ENCODE data around the gene TEAD1. TPM values are rescaled to one million over a fixed set of nuclear protein-coding genes. Genes with fewer than 3 reads are reported as not detected.

The TEAD1 gene
- total RNA-seq, 1 donor from 2014 or later: 103 TPM

GRCh38 chr11:12792018-12792417, 117.8 kb downstream of the TEAD1 start:
- DNase-seq (ENCODE audit: low spot score): no peak
- intact Hi-C loops (cut with DNase I): no loop called here

GRCh38 chr11:12792590-12792989, 118.4 kb downstream of the TEAD1 start:
- intact Hi-C loops (cut with DNase I): no loop called here
- no peak for DNase-seq (ENCODE audit: low spot score)

GRCh38 chr11:12793065-12793464, 118.8 kb downstream of the TEAD1 start:
- no peak for DNase-seq (ENCODE audit: low spot score)
- intact Hi-C loops (cut with DNase I): no loop called here

- no peak for DNase-seq (ENCODE audit: low spot score)
- intact Hi-C loops (cut with DNase I): no loop called here
These were observed 119.3 kb downstream of the TEAD1 start for GRCh38 chr11:12793506-12793905.

GRCh38 chr11:12794576-12795230, 120.5 kb downstream of the TEAD1 start:
- DNase-seq (ENCODE audit: low spot score): no peak
- intact Hi-C loops (cut with DNase I): no loop called here

GRCh38 chr11:12797996-12798395, 123.8 kb downstream of the TEAD1 start:
- intact Hi-C loops (cut with DNase I): no loop called here
- DNase-seq (ENCODE audit: low spot score): no peak

GRCh38 chr11:12798609-12799011, 124.4 kb downstream of the TEAD1 start:
- DNase-seq (ENCODE audit: low spot score): no peak
- intact Hi-C loops (cut with DNase I): no loop called here

GRCh38 chr11:12799334-12799835, 125.2 kb downstream of the TEAD1 start:
- no peak for DNase-seq (ENCODE audit: low spot score)
- intact Hi-C loops (cut with DNase I): no loop called here

- intact Hi-C loops (cut with DNase I): no loop called here
- no peak for DNase-seq (ENCODE audit: low spot score)
These were observed 125.9 kb downstream of the TEAD1 start for GRCh38 chr11:12800032-12800671.

- no peak for DNase-seq (ENCODE audit: low spot score)
- intact Hi-C loops (cut with DNase I): no loop called here
These were observed 126.7 kb downstream of the TEAD1 start for GRCh38 chr11:12800871-12801270.

GRCh38 chr11:12801976-12802375, 127.8 kb downstream of the TEAD1 start:
- no peak for DNase-seq (ENCODE audit: low spot score)
- intact Hi-C loops (cut with DNase I): no loop called here

GRCh38 chr11:12802418-12803085, 128.3 kb downstream of the TEAD1 start:
- no peak for DNase-seq (ENCODE audit: low spot score)
- intact Hi-C loops (cut with DNase I): no loop called here

GRCh38 chr11:12803086-12803826, 129.0 kb downstream of the TEAD1 start:
- intact Hi-C loops (cut with DNase I): no loop called here

GRCh38 chr11:12806113-12806512, 131.9 kb downstream of the TEAD1 start:
- intact Hi-C loops (cut with DNase I): no loop called here
- no peak for DNase-seq (ENCODE audit: low spot score)

More at GRCh38 chr11:12803086-12803826, 129.0 kb downstream of the TEAD1 start:
- DNase-seq (ENCODE audit: low spot score): no peak

GRCh38 chr11:12807621-12808020, 133.4 kb downstream of the TEAD1 start:
- intact Hi-C loops (cut with DNase I): no loop called here
- no peak for DNase-seq (ENCODE audit: low spot score)

GRCh38 chr11:12808519-12808918, 134.3 kb downstream of the TEAD1 start:
- intact Hi-C loops (cut with DNase I): no loop called here
- no peak for DNase-seq (ENCODE audit: low spot score)

GRCh38 chr11:12809364-12809763, 135.1 kb downstream of the TEAD1 start:
- intact Hi-C loops (cut with DNase I): no loop called here
- DNase-seq (ENCODE audit: low spot score): no peak

GRCh38 chr11:12809864-12810567, 135.8 kb downstream of the TEAD1 start:
- intact Hi-C loops (cut with DNase I): loop anchor here (5.0 to 10.0 kb wide), 4 partner anchors 43 to 205 kb away; partner anchors contain the start of gene TEAD1
- no peak for DNase-seq (ENCODE audit: low spot score)

GRCh38 chr11:12810568-12810894, 136.3 kb downstream of the TEAD1 start:
- no peak for DNase-seq (ENCODE audit: low spot score)
- intact Hi-C loops (cut with DNase I): loop anchor here (5.0 to 10.0 kb wide), 4 partner anchors 43 to 206 kb away; partner anchors contain the start of gene TEAD1
